Activated CD8-positive, alpha-beta memory T cell treated with anti-CD3 and anti-CD28 coated beads, Interleukin-2, amount 50 U/mL, for 4 hours (primary cell): Measurements from ENCODE around the gene ZDHHC4.
"Not testable (repeated sequence)": the region's sequence is repeated elsewhere in the genome, so short reads cannot be mapped to it uniquely, and the experiment has no call there.

Experiments used
- DNase-seq: peaks from one replicate; pipeline ENCODE4 v3.0.0-alpha.2; 2020

ZDHHC4 gene

DNA sequence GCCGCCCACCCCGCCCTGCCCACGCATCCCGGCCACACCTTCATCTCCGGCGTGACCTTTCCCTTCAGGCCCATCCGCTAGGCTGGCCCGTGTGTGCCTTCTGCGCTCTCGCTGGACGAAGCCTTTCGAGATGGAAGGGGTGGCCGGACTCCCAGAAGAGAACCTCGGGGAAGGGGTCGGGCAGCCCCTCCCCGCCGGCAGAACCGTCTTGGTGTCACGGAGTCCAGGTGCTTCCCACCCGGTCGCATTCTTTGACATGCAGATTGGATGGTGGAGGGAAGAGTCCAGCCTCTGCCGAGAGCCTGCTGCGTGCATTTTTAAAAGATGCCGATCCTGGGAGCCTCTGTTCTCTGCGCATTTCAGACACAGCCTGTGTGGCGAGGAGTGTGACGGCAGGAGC lies 30.8 kb downstream of the ZDHHC4 start:
- DNase-seq = no peak

- DNase-seq = no peak
Observed at GRCh38 chr7:6608794-6609193, 31.5 kb downstream of the ZDHHC4 start.

GRCh38 chr7:6612819-6613218 lies 35.6 kb downstream of the ZDHHC4 start:
- DNase-seq = no peak

GRCh38 chr7:6613706-6614105 lies 36.5 kb downstream of the ZDHHC4 start:
- no peak for DNase-seq

DNA sequence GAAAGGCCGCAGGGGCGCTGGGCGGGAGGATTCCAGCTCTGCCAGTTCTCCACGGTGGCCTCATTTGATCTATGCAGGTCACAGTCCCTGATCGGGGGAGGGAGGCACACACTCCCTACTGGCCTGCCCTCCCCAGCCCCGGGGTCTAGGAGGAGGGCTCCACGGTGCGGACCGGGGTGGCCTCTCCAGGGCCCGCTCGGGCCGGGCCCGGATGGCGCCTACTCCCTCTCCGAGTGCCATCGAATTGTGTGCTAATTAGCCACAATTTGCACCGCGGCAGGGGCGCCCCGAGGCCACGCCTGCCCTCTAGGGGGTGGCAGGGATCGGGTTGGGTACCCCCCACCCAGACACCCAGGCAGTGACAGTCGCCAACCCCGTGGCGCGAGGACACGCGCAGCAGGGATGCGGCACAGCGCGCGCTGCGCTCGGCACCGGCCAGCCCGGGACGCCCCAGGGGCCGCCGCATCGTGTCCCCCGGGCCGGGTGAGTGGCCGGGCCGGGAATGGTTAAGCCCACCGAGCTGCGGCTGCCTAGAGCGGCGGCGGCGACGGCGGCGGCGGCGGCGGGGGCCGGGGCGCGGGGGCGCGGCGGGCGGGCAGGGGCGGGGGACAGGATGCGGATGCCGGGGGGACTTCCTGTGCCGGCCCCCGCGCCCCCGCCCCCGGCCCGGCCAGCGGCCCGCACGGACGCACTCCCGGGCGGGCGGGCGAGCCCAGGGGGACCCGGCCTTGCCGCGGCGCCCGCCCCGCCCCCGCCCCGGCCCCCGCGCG lies 37.9 kb downstream of the ZDHHC4 start, which contains the start of gene ZNF853:
Gene ZNF853, plus strand, starts transcription at position 658 of the 770 bp plus-strand sequence. CDS start 565 bp downstream, outside the sequence.
- DNase-seq = peak; percentile 35

DNA sequence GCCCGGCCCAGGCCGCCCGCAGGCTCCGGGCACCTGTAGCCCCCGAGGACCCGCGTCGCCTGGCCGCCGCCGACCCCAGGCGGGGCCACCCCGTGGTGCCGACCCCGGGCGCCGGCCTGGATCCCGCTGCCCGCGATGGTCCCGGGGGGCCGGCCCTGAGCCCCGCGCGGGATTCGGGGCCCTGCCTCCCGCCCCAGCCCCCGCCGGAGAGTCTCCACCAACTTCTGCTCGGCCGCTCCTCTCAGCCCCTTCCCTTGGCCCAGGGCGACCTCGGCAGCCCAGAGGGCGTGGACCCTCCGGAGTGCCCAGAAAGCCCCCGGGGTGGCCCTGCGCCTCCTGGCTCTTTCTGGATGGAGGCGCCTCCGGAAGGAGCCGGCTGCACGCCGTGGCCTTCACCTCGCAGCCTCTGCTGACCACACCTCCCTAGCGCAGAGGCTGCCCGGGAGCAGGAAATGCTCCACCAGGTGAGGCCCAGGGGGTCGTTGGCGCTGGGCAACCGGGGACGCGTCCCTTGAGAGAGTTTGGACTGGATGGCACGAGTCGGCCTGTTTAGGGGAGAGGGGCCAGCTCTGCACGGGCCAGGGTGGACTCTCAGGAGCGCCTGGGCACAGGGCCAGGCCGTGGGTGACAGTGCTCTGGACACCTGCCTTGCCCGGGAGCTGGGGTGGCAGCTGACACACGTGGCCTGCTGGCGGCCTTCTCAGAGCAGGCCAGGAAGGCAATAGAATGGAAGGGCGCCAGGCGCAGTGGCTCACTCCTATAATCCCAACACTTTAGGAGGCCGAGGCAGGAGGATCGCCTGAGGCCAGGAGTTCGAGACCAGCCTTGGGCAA lies 38.7 kb downstream of the ZDHHC4 start:
- DNase-seq = no peak

GRCh38 chr7:6616854-6617643 lies 39.8 kb downstream of the ZDHHC4 start:
- DNase-seq = no peak

DNA sequence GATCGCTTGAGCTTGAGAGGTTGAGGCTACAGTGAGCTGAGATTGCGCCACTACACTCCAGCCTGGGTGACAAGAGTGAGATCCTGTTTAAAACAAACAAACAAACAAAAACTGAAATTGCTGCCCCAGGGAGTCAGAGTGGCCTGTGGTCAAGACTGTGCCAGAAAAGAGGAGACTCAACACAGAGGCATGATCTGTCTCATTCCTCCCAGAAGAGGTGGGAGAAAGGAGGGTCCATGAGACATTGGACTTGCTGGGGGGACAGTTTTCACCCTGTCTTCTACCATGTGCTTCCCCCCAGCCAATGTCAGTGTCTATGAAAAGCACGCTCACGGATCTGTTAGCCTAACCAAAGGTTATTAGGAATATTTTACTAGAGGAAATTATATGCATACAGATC lies 41.4 kb downstream of the ZDHHC4 start:
- DNase-seq = no peak

DNA sequence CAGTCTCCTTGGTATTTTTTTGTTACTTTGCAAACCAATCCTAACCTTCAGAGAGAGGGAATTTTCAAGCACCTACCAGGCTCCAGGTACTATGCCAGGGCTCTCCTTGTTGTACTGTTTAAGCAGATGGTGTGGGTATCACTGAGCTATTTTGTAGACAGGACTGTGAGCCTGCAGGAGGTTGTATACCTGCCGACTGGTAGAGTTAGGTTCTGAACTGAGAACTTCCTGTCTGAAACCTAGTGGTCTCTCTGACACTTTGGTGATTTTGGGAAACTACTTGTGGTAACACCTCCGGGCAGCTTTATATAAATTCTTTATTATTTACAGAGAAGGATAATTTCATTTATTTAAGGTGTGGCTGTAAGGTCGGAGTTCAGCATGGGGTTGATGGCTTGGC lies 42.7 kb downstream of the ZDHHC4 start:
- DNase-seq = no peak

DNA sequence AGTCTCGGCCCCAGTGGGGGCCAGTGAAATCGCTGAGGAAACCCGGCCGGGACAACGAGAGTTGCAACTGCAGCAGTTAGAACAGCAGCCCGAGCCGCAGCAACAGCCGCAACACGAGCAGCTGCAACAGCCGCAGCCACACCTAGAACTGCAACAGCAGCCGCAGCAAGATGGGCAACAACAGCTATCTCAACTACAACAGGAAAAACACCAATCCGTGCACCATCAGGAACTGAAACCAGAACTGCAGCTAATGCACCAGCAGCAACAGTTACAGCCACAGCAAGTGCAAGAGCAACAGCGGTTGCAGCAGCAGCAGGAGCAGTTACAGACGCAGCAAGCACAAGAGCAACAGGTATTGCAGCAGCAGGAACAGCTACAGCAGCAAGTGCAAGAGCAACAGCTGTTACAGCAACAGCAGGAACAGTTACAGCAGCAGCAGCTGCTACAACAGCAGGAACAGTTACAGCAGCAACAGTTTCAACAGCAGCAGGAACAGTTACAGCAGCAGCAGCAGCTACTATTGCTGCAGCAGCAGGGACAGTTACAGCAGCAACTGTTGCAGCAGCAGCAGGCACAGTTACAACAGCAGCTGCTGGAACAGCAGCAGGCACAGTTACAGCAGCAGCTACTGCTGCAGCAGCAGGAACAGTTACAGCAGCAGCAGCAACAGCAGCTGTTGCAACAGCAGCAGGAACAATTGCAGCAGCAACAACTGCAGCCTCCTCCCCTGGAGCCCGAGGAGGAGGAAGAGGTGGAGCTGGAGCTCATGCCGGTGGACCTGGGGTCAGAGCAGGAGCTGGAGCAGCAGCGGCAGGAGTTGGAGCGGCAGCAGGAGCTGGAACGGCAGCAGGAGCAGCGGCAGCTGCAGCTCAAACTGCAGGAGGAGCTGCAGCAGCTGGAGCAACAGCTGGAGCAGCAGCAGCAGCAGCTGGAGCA lies 44.2 kb downstream of the ZDHHC4 start:
- DNase-seq = no peak

- no peak for DNase-seq
Observed at GRCh38 chr7:6622134-6622710, 45.0 kb downstream of the ZDHHC4 start.

- DNase-seq = no peak
Observed at GRCh38 chr7:6623589-6624245, 46.5 kb downstream of the ZDHHC4 start.

GRCh38 chr7:6624246-6624611 lies 47.0 kb downstream of the ZDHHC4 start:
- DNase-seq = no peak

DNA sequence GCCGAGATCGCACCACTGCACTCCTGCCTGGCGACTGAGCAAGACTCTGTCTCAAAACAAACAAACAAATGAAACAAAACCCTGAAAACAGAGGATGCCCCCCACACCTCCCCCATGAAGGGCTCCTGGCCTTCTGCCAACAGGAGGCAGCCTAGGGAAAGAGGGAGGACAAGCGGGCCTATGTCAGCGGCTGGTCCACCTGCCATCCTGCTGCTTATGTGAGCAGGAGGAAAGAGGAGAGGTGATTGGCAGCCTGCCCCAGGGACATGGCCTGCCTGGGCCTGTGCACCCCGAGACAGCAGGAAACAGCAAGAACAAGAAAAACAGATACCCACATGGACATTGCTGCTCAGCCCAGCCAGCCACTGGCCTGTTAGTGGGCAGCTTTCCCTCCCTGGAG lies 50.8 kb downstream of the ZDHHC4 start:
- DNase-seq = no peak

DNA sequence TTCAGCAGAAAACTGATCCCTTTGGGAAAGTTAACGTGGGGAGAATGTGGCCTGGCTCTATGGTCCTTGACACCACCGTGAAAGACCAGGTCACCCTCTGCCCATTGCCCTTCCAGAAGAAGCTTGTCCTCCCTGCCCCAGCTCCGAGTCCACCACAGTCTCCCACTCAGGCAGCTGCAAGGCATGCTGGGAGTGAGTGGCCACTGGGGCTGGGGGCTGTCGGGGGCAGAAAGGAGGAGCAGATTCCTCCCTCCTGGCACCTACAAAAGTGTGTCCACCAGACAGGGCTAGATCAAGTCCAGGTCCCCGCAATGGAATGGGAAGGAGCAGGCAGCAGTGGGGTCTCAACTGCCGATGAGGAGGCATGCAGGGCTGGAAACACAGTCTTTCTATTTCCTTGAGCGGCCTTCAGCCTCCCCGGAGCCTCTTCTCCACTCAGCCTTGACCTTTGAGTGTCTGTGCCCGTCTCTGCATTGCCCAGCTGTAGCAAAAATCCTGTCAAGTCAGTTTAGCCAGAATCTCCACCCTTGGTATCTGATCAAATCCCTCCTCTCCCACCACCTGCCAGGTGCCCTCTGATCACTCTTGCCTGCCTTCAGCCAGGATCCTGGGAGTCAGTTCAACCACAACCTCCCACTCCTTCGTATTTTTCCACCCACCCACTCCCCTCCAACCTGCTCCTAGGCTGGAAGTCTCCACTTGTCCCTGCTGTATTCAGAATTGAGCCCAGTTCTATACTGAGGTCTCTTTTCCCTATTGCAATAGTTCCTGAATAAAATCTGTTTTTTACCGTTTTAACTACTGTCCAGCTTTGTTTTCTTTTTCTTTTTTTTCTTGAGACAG lies 53.0 kb downstream of the ZDHHC4 start:
- DNase-seq = no peak

DNA sequence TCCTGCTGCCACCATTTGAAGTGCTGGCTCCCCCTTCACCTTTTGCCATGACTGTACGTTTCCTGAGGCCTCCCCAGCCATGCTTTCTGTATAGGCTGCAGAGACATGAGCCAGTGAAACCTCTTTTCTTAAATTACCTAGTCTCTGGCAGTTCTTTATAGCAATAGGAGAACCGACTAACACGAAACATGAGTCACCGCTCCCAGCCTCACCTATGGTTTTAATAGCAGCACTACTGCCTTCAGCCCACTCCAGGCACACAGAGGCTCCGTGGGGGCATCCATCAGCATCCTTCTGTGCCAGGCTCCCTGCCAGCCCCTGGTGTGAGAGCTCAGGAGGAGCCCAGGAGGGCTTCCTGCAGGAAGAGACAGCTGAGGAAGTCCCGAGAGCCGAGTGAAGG lies 54.4 kb downstream of the ZDHHC4 start:
- no peak for DNase-seq

DNA sequence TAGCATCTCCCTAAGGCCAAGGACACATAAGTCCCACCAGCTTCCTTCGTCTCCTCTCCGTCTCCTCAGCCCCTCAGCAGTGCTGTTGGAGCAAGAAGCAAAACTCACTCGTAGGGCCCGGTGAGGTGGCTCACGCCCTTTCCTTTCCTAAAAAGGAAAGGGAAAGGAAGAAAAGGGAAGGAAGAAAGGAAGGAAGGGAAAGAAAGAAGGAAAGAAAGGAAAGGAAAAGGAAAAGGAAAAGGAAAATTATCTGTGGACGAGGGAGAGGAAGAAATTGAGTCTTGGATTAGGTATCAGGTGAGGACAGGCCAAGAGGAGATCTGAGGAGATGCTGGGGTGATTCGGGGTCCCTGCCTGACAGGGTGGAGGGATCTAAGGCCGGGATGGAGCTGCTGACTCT lies 56.8 kb downstream of the ZDHHC4 start:
- no peak for DNase-seq

DNA sequence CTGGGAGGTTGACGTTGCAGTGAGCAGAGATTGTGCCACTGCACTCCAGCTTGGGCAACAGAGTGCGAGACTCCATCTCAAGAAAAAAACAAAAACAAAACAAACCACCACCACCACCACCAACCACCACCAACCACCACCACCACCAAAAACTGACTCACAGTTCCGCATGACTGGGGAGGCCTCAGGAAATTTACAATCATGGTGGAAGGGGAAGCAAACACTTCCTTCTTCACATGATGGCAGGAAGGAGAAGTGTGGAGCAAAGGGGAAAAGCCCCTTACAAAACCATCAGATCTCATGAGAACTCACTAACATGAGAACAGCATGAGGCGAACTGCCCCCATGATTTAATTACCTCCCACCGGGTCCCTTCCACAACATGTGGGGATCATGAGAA lies 57.7 kb downstream of the ZDHHC4 start:
- DNase-seq = not testable (repeated sequence)

GRCh38 chr7:6636741-6637543 lies 59.7 kb downstream of the ZDHHC4 start, which contains the start of gene ZNF316:
TSS of gene ZNF316 (plus strand) at chr7:6637318. CDS start at chr7:6642410, 5,092 bp downstream.
- DNase-seq = peak; percentile 66
